NCI-H526 (cell line): Measurements from ENCODE around the gene GATAD2B.

ENCODE experiments used
- DNase-seq, 2 experiments: peaks; one replicate each; lab custom pipeline; 2025; lab: John Stamatoyannopoulos, UW

The GATAD2B gene

DNA sequence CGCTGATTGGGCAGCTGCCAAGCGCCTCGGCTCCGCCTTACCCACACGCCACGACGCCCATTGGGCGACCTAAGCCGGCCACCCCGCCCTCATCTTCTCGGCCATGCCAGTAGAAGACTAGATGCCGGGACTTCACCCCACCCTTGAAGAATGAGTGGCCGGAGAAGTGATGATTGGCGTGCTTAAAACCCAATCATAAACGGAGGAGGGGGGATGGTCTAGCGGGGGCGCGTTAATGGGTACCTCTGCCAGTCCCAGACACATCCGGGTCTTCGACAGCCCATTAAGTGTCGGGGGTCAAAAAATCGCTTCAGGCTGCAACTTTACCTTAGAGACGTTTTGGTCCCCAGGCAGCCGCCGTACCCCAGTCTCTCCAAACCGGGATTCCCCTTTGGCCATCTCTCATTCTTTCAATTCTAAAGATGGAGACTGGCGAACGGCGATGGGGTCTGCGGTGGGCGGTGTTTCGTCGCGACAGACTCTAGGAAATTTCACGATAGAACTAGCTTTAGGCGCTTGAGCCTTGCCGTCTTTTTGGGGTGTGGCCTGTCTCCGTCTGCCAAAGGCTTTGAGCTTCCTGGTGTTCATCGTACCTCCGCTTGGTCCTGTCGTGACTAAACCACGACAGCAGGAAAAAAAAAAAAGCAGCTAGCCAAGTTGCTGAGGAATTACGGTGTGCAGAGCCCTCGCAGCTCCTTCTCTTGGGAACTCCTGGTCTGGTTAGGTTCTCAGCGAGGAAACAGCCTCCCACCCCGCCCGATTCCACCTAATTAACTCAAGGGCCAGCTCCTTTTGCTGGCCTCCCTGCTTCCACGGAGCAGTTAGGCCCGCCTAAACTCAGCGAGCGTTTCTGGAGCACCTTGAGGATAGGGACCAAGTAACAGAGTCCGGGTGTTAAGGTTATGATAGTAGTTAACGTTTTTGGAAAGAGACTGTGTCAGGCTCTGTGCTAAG lies at the start of gene GATAD2B:
TSS of gene GATAD2B (minus strand) at position 1 of the 954 bp plus-strand sequence. CDS start 94,625 bp downstream, outside the sequence.
- peak; percentile 100 for DNase-seq

DNA sequence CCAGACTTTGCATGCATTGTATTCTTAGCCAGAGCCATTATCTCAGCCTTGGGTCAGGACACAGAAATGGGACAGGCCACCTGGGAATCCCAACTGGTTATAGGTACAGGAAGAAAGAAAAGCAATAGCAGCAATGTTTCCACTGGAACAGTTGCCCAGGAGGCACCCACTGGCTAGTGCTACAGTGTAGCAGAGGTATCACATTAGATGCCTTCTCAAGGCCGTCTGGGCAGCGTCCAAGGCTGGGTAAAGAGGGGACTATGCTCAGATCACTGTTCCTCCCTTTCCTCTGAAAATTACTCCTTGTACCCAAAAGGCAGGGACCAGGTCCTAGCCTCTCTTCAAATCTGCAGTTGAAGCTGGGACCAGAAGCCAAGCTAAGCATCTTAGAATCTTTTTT lies 47.6 kb upstream of the GATAD2B start:
- no peak for DNase-seq

DNA sequence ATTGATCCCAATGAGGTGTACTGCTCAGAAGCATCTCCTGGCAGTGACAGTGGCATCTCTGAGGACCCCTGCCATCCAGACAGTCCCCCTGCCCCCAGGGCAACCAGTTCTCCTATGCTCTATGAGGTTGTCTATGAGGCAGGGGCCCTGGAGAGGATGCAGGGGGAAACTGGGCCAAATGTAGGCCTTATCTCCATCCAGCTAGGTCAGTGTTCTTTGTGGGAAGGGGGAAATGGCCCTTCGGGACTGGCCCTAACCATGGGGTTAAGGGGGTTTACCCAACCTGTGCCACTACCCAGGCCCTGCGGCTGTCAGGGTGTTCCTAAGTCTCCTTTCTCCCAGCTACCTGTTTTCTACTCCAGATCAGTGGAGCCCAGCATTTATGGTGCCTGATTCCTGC lies 46.2 kb upstream of the GATAD2B start:
- no peak for DNase-seq

DNA sequence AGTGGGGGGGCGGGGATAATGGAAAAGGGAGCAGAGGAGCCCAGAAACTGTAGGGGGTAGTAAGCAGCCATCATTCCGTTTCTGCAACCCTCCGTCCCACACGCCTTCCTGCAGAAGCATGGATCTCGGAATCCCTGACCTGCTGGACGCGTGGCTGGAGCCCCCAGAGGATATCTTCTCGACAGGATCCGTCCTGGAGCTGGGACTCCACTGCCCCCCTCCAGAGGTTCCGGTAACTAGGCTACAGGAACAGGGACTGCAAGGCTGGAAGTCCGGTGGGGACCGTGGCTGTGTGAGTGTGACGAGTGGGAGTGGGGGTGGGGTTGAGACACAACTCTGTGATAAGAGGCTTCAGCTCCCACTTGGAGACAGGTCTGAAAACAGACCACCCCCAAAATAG lies 45.6 kb upstream of the GATAD2B start:
- DNase-seq: peak in 1 of 2 experiments; percentile 80

DNA sequence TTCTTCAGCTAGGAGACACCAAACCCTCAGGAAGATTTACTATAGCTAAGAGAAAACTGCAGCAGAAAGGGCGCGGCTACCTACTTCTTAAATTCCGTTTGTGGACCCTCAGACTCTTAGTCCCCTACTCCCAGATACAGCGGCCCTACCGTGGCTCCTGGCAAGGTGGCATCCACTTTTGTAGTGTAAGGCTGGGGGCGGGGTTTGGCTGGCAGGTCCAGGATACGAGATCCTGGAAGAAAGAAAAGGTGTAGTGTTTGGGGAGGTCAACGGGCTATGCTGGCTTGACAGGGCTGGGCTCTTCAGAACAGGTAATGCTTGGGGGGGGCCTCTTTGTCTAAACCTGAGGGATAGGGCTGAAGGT lies 45.2 kb upstream of the GATAD2B start:
- DNase-seq: peak; percentile 92 to 95

DNA sequence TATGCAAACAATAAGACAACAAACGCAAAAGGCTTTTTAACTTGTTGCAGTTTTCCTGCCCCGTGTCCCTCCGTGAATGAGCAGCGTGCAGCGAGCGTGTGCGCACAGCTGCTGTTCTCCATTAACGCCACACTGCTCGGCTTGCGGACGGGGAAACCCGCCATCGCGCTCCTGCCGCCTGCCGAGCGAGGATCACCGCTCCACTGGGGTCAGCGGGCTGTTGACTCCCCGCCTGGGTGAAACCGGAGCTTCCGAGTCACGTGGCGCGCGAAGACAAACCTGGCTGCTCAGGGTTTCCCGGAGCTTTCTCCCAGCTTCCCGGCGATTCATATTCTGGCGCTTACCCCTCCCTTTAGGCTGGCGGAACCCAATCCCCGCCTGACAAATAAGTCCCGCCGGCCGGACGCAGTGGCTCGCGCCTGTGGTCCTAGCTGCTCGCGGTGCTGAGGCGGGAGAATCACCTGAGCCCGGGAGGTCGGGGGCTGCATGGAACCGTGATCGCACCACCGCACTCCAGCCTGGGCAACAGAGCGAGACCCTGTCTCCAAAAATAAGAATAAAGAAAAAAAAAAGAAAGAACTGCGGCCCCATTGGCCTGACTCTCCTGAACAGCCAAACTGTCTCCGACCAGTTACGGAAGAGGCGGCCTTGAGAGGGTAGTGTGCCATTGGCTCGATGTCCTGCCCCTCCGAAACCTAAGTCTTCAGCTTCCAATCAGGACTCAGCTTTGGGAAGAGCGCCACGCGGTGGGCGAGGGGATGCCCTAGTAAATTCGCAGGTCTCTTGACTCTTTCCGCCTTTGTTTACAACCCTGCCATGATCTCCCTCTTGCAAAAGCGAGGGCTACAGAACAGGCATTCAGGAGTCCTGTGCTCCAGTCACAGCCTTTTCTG lies 44.6 kb upstream of the GATAD2B start, which contains the start of gene CREB3L4:
TSS of gene CREB3L4 (plus strand) at position 796 of the 893 bp plus-strand sequence. CDS start 624 bp downstream, outside the sequence.
- DNase-seq: peak; percentile 100

DNA sequence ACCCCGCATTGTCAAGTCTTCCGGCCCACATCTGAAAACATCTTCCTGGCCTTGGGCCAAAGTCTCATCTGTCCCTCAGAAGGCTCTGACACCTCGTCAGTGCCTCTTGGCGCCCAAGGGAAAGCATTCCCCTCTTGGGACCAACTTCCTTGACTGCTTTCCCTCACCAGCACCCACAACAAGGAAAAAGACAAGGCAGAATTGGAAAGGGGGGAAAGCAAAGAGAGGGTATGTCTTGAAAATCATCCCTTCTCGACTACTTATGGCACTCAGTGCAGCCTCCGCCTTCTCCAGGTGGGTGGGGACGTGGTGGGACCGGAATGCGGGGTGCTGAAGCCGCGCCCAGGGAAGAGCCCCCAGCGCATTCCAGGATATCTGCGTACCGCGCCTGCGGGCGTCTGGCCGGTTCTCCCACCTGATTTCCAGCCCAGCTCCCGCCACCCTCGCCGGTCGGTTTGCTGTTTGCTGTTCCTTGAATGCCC lies 41.1 kb upstream of the GATAD2B start:
- peak; percentile 85 to 93 for DNase-seq

DNA sequence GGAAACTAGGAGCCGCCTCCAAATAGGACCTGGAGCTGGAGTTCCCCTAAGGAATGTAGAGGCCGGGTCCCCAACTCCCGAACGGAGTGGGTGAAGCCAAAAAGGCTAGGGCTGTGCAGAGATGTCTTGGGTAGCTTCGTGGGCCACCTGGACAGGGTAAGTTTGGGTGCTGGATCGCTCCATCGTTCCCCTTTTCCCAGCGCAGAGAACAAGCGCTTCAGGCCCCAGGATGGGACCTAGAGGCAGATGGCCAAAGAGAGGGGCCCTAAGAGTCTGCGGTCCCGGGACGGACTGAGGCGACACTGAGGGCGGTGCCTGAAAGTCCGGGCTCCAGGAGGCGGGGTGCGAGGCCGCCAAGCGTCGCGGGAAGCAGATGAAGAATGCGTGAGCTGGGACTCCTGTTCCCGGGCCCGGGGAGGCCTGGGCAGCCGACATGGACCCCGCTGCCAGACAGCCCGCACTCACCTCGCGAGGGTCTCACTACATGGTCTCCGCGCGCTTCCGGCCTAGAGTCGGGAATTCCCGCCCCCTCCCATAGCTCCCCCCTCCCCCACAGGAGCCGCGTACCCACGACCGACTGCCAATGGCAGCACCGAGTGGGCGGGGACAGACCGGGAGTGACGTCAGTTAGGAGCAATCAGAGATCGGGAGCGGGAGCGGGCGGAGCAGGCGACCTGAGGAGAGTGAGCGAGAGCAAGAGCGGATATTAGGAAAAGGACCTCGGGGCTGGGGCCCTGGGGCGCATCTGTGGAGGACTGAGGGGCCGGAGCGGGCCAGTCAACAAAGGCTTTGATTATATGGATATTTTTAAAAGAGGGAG lies 40.5 kb upstream of the GATAD2B start, which contains the start of gene SLC39A1:
TSS of gene SLC39A1 (minus strand) at position 508 of the 820 bp plus-strand sequence. CDS start 822 bp downstream, outside the sequence.
- peak; percentile 99 to 100 for DNase-seq

DNA sequence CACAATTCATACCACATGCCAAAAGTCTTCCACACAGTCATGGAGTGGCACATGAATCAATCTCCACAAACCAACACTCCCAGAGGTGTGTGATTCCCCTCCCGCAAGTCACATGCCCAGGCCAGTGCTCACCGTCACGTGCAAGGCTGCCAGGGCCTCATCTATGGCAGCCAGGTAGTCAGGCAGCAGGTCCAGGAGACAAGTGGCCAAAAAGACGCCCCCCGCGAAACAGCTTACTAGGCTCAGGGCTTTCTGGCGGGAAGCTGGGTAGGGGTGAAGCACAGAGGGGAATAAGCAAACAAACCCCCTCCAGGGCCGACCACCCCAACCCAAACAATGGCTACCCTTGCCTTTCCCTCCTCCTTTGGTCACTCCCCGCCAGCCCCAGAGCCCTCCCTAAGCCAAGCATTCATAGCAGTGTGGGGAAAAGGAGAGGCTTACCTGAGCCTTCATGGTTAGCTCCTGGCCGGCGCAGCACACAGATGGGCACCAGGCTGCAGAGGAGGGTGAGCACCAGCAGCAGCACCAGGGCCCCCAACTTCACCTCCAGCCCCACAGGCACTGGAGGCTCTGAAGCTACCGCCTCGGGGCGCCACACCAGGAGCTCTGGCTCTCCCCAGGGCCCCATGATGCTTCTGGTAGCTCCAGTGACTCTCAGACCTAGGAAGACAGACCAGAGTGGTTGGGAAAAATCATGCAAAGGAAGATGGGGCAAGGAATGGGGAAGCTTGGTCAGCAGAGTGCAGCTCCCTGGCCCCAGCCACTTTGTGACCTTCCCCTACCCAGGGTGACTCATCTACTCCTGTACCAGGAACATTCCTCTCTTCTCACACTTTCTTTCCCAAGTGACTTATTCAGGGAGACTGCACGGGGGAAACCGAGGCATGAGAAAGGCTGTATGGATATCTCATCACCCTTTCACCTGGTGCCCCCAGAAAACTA lies 39.6 kb upstream of the GATAD2B start:
- peak; percentile 22 to 70 for DNase-seq

DNA sequence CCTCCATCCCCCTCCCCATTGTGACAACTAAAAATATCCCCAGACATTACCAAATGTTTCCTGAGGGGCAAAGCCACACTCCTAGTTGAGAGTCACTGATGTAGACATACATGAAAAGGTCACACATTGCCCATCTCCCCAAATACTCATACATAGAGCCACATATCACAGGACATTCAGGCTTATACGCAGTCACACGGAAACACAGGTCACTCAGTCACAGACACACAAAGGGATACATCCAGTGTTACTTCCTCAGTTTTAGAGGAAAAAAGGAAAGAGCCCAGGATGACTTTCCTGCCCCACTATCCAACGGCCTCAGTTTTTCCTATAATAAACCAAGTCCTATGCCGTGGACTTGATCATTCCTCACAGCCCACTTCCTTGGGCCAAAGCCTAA lies 38.6 kb upstream of the GATAD2B start:
- no peak for DNase-seq

DNA sequence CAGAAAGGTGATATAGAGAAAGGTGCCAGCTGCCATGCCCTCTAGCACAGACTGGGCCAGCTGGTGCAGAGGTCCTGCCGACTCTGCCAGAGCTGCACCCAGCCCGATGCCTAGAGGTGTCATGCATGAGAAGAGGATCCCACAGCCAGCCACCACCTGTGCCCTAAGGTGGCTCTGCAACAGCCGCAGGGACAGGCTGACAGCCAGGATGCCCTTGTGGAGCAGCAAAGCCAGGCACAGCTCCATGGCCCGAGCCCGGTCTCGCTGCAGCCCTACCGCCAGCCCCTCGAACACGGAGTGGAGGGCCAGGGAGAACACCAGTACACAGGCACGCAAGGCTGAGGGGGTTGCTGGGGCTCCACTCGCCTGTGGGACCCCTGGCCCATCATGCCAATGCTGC lies 37.4 kb upstream of the GATAD2B start:
- no peak for DNase-seq

DNA sequence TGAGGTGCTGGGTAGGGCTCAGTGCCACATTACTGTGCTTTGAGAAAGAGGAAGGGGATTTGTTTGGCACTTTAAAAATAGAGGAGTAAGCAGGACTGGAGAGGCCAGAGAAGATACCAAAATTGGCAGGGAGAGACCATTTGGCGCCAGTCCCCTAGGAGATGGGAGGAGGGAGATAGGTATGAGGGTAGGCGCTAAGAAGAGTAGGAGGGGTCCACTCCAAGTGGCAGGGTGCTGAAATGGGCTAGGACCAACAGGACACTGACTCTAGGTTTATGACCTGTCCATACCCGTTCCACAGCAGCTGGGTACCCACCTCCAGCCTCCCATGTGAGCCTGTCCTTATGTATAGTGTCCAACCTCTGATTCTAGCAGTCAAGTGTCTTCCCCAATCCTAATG lies 36.7 kb upstream of the GATAD2B start:
- no peak for DNase-seq

DNA sequence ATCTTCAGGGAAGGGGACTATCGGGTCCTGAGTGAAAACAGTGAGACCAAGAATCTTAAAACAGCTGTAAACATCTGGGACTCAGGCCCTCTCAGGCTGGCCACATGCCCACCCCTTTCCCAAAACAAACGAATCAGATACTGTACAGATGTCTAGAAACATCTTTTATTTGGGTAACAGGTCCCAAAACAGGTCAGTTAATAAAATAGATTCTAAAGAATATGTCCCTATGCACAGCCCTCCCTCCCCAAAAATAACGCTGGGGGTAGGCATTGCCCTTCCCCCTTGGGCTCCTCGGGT lies 36.1 kb upstream of the GATAD2B start:
- DNase-seq: no peak

DNA sequence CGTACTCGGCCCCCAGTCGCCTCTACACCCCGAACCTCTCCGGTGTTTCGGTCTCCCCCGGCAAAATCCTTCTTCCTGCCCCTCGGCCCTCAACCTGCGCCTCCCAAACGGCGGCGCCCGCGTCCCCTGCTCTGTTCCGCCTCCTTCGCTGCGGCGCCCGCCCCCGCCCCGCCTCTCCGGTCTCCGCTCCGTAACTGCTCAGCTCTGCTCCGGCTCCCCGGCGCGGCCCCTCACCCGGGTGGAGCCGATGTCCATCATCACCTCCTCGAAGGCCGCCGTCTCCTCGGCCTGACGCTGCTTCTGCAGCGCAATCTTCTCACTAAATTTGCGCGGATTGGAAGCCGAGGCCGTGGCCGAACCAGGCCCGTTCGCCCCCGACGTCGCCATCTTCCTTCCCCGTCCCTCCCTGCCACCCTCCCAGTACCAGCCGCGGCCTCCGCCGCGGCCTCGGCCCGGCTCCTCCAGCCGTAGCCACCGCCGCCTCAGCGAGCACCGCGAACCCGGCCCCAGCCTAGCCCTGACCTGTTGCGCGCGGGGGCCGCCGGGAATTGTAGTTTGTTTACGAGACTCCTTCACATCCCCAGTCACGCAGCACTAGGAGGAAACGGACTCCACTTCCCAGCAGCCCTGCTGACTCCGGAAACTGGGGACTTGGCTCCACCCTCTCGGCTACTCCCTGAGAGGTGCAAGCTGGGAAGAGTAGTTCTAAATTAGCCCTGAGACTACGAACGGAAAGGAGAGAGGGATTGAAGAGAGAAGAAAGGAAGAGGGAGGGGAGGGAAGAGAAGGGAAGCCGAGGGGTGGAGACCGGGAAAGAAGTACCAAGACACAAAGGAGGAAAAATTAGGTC lies 35.6 kb upstream of the GATAD2B start, which contains the start of gene CRTC2:
TSS of gene CRTC2 (minus strand) at position 502 of the 850 bp plus-strand sequence. CDS start at position 387, 115 bp downstream.
- peak; percentile 100 for DNase-seq

DNA sequence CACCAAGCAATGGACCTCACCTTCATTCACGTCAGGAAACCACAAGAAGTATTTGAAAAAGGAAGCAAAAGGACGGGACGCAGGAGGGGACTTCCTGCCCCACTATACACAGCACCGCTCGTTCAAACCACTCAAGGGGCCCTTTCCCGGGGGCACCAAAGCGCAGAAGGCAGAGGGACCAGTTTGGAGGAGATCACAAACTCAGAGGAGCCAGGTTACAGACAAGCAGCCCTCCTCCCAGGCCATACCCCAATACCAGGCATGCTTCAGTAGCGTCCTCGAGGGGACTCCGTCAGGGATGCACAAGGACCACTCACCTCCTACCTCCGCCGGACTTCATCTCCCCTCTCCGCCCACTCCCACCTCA lies 35.0 kb upstream of the GATAD2B start:
- DNase-seq: peak in 1 of 2 experiments; percentile 45

DNA sequence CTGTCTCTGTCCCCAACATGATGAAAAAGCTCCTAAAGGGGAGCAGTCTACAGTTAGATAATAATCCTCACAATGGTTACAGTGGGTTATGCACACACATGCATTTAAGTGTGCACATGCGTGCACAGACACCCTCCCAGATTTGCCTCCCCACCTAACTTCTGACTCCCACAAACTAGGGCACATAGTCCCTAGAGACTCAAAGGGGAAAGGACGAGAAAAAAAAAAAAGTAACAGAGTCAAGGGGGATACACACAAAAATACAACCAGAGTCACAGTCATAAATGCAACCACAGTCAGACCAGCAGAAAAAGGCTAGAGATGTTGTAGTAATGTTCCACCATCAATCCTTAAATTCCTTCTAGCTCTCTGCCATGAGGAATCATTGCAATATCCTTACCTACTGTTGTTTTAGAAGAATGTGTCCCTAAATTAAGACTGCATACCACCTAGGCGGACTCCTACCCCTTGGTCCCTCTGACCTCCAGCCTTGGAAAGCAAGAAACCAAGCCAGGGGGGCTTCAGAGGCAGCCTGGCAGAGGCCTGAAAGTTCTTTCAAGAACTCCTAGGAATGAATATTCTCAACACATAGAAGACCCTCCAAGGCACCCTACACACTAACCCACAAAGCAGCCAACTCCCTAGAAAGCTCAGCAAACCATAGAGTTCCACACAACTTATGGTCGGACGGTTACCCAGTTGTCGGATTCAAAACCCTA lies 34.4 kb upstream of the GATAD2B start:
- DNase-seq: no peak

DNA sequence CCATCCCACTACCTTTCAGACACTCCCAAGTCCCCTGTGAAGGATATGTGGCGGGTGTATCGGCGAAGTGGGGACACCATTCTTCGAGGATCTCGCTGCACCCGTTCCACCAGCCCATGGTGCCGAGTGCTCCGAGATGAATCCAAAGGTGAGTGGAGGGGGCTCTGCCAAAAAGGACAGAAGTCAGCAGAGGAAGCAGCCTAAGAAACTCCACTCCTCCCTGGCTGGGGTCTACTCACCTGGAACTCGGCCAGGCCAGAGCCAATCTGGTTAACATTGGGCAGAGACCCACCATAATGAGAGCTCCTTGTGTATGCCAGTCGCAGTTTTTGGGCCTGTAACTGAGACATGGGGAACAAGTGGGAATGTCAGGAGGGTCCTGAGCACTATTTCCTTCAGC lies 32.1 kb upstream of the GATAD2B start:
- no peak for DNase-seq

DNA sequence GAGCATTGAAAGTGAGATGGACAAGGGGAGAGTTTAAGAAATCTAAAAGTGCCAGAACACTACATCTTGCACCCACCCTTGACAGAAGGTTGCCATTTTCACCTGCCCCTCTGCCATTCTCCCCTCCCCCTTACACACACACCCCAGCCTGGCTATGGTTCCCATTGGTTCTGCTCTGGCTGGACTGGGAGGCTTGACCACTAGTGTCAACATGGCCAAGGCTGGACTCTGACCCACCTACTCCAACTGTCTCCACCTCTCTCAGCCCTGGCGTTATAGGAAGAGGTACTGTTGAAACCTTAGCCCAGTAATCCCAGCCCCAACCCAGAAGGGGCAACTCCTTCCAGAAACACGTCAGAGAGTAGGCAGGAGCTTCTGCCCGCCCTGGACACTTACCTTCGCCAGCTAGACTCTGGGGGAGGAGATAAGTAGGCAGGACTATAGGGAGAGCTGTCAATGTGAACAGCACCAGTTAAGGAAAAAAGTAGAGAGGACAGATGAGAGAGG lies 31.1 kb upstream of the GATAD2B start:
- DNase-seq: no peak
